SU-DHL-6 (cell line): ENCODE data around the gene STARD7.

ENCODE experiments used
- EZH2phosphoT487 ChIP-seq: fragments of 200-600 bp; sonication (generic), shearing (Covaris generic); conservative IDR thresholded peaks from 2 replicates; pipeline ENCODE4 v1.6.1; 2018; ENCODE audit warnings: mild to moderate bottlenecking, antibody characterized with exemption, low read length, moderate library complexity, mixed read lengths
- TF ChIP-seq, protein P1 (sequence below): fragments of 200-600 bp; sonication (generic); IDR thresholded peaks from one replicate; pipeline ENCODE4 v1.5.1; 2017; ENCODE audit warnings: antibody characterized with exemption, mild to moderate bottlenecking, low read length, moderate library complexity; ENCODE audit not compliant: insufficient read depth, poor library complexity, severe bottlenecking

DNA sequence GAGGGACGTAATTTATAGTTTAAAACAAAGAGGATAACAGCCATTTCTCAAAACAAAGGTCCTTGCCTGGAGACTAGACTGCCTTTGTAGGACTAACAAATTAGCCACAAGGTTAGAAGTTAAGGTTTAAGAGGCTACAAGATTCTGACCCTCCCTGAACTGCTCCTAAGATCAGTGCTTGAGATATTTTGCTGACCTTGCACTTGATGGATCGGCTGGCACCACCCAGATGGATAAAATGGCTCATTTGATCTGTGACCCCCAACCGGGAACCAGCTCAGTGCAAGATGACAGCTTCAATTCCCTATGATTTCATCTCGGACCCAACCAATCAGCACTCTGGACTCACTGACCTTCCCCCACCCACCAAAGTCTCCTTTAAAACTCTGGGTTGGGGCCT lies 3.7 kb upstream of the STARD7 start:
- TF ChIP-seq, protein P1, sequence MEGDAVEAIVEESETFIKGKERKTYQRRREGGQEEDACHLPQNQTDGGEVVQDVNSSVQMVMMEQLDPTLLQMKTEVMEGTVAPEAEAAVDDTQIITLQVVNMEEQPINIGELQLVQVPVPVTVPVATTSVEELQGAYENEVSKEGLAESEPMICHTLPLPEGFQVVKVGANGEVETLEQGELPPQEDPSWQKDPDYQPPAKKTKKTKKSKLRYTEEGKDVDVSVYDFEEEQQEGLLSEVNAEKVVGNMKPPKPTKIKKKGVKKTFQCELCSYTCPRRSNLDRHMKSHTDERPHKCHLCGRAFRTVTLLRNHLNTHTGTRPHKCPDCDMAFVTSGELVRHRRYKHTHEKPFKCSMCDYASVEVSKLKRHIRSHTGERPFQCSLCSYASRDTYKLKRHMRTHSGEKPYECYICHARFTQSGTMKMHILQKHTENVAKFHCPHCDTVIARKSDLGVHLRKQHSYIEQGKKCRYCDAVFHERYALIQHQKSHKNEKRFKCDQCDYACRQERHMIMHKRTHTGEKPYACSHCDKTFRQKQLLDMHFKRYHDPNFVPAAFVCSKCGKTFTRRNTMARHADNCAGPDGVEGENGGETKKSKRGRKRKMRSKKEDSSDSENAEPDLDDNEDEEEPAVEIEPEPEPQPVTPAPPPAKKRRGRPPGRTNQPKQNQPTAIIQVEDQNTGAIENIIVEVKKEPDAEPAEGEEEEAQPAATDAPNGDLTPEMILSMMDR, result no peak
- TF ChIP-seq EZH2phosphoT487, result no peak
